ENCODE measurements around the gene ICA1L.

DNA sequence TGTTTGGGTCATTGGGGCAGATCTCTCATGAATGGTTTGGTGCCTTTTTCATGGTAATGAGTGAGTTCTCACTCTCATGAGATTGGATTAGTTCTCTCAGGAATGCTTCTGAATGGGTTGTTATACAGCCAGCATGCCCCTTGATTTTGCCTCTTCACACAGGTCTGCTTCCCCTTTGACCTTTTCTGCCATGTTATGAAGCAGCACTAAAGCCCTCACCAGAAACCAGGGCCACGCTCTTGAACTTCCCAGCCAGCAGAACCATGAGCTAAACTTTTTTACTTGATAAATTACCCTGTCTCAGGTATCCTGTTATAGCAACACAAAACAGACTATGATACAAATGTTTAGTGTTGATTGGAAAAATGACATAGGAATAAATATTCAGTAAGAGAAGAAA is 57.3 kb downstream of the ICA1L start:
- TF ChIP-seq, protein P1, sequence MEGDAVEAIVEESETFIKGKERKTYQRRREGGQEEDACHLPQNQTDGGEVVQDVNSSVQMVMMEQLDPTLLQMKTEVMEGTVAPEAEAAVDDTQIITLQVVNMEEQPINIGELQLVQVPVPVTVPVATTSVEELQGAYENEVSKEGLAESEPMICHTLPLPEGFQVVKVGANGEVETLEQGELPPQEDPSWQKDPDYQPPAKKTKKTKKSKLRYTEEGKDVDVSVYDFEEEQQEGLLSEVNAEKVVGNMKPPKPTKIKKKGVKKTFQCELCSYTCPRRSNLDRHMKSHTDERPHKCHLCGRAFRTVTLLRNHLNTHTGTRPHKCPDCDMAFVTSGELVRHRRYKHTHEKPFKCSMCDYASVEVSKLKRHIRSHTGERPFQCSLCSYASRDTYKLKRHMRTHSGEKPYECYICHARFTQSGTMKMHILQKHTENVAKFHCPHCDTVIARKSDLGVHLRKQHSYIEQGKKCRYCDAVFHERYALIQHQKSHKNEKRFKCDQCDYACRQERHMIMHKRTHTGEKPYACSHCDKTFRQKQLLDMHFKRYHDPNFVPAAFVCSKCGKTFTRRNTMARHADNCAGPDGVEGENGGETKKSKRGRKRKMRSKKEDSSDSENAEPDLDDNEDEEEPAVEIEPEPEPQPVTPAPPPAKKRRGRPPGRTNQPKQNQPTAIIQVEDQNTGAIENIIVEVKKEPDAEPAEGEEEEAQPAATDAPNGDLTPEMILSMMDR (IDR thresholded peaks at IDR 0.05), result no peak
- TF ChIP-seq POLR2A (IDR thresholded peaks at IDR 0.05), result no peak
- TF ChIP-seq EP300 (IDR thresholded peaks at IDR 0.05), result no peak
- no peak for TF ChIP-seq POLR2AphosphoS5 (IDR thresholded peaks at IDR 0.05)

Measured in stomach (tissue), 4 donors.